EH (cell line): Measurements from ENCODE around the gene PLET1.
"Not testable (repeated sequence)": the region's sequence is repeated elsewhere in the genome, so short reads cannot be mapped to it uniquely, and the experiment has no call there.

ENCODE experiments used
- DNase-seq: peaks from one replicate; pipeline ENCODE4 v3.0.0-alpha.2; 2015; ENCODE audit warnings: low read depth

Gene PLET1

GRCh38 chr11:112212290-112212689 is 48.4 kb downstream of the PLET1 start:
- DNase-seq: no peak

- DNase-seq: no peak
Observed at GRCh38 chr11:112211536-112211935, 49.1 kb downstream of the PLET1 start.

GRCh38 chr11:112210890-112211289 is 49.8 kb downstream of the PLET1 start:
- DNase-seq: no peak

- no peak for DNase-seq
Observed at GRCh38 chr11:112206071-112206470, 54.6 kb downstream of the PLET1 start.

DNA sequence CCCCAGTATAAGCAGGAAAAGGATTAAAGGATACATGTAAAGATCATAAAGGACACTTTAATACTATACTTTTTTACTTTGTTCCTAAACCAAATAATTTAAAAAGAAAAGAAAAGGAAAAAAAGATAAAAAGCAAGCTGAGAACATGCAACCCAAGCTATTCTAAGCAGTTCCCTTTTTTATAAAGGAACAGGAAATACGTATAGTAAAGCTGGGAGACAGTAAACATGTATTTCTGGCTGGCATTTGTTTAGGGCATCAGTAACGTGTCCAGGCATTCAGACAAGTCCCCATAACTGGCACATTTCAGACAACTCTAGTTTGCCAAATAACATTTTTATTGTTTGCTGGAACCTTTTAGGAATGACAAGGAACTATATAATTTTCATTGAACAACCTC is 60.4 kb downstream of the PLET1 start:
- DNase-seq: no peak

- not testable (repeated sequence) for DNase-seq
Observed at GRCh38 chr11:112199101-112199500, 61.6 kb downstream of the PLET1 start.
